ENCODE results near the gene LIF.

DNA sequence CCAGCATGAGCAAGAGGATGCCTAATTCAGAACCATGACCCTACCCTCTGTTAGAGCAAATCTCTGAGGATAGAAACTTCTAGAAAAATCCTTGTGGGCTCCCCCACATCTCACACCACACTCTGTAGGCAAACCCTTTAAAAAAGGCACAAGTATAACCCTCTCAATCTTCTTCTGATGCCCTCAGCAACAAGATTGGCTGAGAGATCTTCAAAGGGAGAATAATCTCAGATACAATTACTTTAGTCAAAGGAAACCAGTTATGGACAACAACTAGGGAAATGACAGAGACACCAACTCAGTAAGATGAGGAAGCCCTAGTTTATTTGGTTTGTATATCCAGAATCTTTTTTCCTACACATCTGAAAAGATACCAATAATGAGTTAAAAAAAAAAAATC is 49.2 kb downstream of the LIF start:
- TF ChIP-seq, protein P1, sequence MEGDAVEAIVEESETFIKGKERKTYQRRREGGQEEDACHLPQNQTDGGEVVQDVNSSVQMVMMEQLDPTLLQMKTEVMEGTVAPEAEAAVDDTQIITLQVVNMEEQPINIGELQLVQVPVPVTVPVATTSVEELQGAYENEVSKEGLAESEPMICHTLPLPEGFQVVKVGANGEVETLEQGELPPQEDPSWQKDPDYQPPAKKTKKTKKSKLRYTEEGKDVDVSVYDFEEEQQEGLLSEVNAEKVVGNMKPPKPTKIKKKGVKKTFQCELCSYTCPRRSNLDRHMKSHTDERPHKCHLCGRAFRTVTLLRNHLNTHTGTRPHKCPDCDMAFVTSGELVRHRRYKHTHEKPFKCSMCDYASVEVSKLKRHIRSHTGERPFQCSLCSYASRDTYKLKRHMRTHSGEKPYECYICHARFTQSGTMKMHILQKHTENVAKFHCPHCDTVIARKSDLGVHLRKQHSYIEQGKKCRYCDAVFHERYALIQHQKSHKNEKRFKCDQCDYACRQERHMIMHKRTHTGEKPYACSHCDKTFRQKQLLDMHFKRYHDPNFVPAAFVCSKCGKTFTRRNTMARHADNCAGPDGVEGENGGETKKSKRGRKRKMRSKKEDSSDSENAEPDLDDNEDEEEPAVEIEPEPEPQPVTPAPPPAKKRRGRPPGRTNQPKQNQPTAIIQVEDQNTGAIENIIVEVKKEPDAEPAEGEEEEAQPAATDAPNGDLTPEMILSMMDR (IDR thresholded peaks at IDR 0.05; ENCODE audit: low read depth, low read length, missing input control) = no peak
- TF ChIP-seq JUND (IDR thresholded peaks at IDR 0.05) = no peak
- TF ChIP-seq, protein P2, sequence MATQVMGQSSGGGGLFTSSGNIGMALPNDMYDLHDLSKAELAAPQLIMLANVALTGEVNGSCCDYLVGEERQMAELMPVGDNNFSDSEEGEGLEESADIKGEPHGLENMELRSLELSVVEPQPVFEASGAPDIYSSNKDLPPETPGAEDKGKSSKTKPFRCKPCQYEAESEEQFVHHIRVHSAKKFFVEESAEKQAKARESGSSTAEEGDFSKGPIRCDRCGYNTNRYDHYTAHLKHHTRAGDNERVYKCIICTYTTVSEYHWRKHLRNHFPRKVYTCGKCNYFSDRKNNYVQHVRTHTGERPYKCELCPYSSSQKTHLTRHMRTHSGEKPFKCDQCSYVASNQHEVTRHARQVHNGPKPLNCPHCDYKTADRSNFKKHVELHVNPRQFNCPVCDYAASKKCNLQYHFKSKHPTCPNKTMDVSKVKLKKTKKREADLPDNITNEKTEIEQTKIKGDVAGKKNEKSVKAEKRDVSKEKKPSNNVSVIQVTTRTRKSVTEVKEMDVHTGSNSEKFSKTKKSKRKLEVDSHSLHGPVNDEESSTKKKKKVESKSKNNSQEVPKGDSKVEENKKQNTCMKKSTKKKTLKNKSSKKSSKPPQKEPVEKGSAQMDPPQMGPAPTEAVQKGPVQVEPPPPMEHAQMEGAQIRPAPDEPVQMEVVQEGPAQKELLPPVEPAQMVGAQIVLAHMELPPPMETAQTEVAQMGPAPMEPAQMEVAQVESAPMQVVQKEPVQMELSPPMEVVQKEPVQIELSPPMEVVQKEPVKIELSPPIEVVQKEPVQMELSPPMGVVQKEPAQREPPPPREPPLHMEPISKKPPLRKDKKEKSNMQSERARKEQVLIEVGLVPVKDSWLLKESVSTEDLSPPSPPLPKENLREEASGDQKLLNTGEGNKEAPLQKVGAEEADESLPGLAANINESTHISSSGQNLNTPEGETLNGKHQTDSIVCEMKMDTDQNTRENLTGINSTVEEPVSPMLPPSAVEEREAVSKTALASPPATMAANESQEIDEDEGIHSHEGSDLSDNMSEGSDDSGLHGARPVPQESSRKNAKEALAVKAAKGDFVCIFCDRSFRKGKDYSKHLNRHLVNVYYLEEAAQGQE (IDR thresholded peaks at IDR 0.05) = no peak
- TF ChIP-seq, protein P3, sequence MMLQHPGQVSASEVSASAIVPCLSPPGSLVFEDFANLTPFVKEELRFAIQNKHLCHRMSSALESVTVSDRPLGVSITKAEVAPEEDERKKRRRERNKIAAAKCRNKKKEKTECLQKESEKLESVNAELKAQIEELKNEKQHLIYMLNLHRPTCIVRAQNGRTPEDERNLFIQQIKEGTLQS (IDR thresholded peaks at IDR 0.05) = no peak
- no peak for TF ChIP-seq YY1 (IDR thresholded peaks at IDR 0.05)

Data from liver (tissue), 3 donors.